GM19351 (cell line): Measurements from ENCODE around the gene LYPD5.
"Not testable (repeated sequence)": the region's sequence is repeated elsewhere in the genome, so short reads cannot be mapped to it uniquely, and the experiment has no call there.

ENCODE experiments used
- ATAC-seq: cut with Tn5 transposase; IDR thresholded peaks from one replicate; pipeline ENCODE4 v1.9.1; 2021; ENCODE audit warnings: mild to moderate bottlenecking, moderate library complexity; ENCODE audit not compliant: unreplicated experiment

LYPD5 gene

GRCh38 chr19:43779147-43779819 lies 23.0 kb downstream of the LYPD5 start:
- ATAC-seq = no peak

- ATAC-seq = no peak
These were observed 23.6 kb downstream of the LYPD5 start for GRCh38 chr19:43778651-43779050.

GRCh38 chr19:43777163-43777695 lies 25.0 kb downstream of the LYPD5 start:
- ATAC-seq = no peak

GRCh38 chr19:43776286-43776685 lies 26.0 kb downstream of the LYPD5 start:
- no peak for ATAC-seq

- ATAC-seq = no peak
These were observed 26.9 kb downstream of the LYPD5 start for GRCh38 chr19:43775299-43775890.

- ATAC-seq = not testable (repeated sequence)
These were observed 27.3 kb downstream of the LYPD5 start for GRCh38 chr19:43774940-43775258.

GRCh38 chr19:43774103-43774939 lies 27.9 kb downstream of the LYPD5 start:
- ATAC-seq = no peak

- ATAC-seq = no peak
These were observed 28.5 kb downstream of the LYPD5 start for GRCh38 chr19:43773725-43774102.

GRCh38 chr19:43769256-43769655 lies 33.0 kb downstream of the LYPD5 start:
- no peak for ATAC-seq

GRCh38 chr19:43768273-43769050 lies 33.8 kb downstream of the LYPD5 start:
- no peak for ATAC-seq

GRCh38 chr19:43767818-43768217 lies 34.4 kb downstream of the LYPD5 start:
- ATAC-seq = no peak

- no peak for ATAC-seq
These were observed 34.9 kb downstream of the LYPD5 start for GRCh38 chr19:43767316-43767715.

GRCh38 chr19:43766755-43767043 lies 35.5 kb downstream of the LYPD5 start:
- no peak for ATAC-seq

GRCh38 chr19:43765109-43765876 lies 37.0 kb downstream of the LYPD5 start:
- ATAC-seq = peak; percentile 68

GRCh38 chr19:43764684-43765083 lies 37.6 kb downstream of the LYPD5 start:
- ATAC-seq = not testable (repeated sequence)

GRCh38 chr19:43763473-43763939 lies 38.7 kb downstream of the LYPD5 start:
- ATAC-seq = no peak

GRCh38 chr19:43762814-43763213 lies 39.4 kb downstream of the LYPD5 start:
- no peak for ATAC-seq

GRCh38 chr19:43760941-43761340 lies 41.3 kb downstream of the LYPD5 start:
- ATAC-seq = no peak

- ATAC-seq = no peak
These were observed 42.7 kb downstream of the LYPD5 start for GRCh38 chr19:43759515-43759914.

GRCh38 chr19:43755256-43755801 lies 46.9 kb downstream of the LYPD5 start:
- ATAC-seq = no peak
